Activated T-helper 1 cell treated with anti-CD3 and anti-CD28 coated beads, Interleukin-12 subunit alpha, Interleukin-12 subunit beta, Interleukin-2, Interleukin-4 antibody, amounts not matched to agents 30 ng/mL and 10 ng/mL and 1 ng/mL, durations not matched to agents 14 hours and 24 hours and 36 hours (primary cell): ENCODE data around the gene KIAA1549. TPM values are rescaled to one million over a fixed set of nuclear protein-coding genes. Genes with fewer than 3 reads are reported as not detected.
A peak's percentile ranks its signal among the peaks of the same experiment; 100 is the strongest.

ENCODE experiments used
- DNase-seq: peaks from one replicate; pipeline ENCODE4 v3.0.0; 2021; ENCODE audit warnings: low spot score
- H3K27ac Mint-ChIP-seq: one replicate; pipeline ENCODE4 v1.8.0; 2021; ENCODE audit warnings: mild to moderate bottlenecking, mixed read lengths
- H3K27me3 Mint-ChIP-seq: one replicate; pipeline ENCODE4 v1.8.0; 2022; ENCODE audit warnings: mild to moderate bottlenecking, moderate library complexity, mixed read lengths; ENCODE audit not compliant: insufficient read depth
- H3K36me3 Mint-ChIP-seq: one replicate; pipeline ENCODE4 v1.8.0; 2021; ENCODE audit warnings: low read depth, mixed read lengths
- H3K4me1 Mint-ChIP-seq: one replicate; pipeline ENCODE4 v1.8.0; 2021; ENCODE audit warnings: low read depth, mixed read lengths
- H3K4me3 Mint-ChIP-seq: one replicate; pipeline ENCODE4 v1.8.0; 2021; ENCODE audit warnings: mild to moderate bottlenecking, moderate library complexity, mixed read lengths
- H3K9me3 Mint-ChIP-seq: one replicate; pipeline ENCODE4 v1.8.0; 2021; ENCODE audit warnings: mixed read lengths
- intact Hi-C: fragments of 100-400 bp; cut with micrococcal nuclease; formaldehyde crosslinking; loops from one replicate; pipeline ENCODE4 v1.15.1; 2024
- total RNA-seq: library from RNA; stranded (reverse); gene quantifications from 2 replicates; pipeline ENCODE4 v1.2.3, GENCODE V29; 2022

Gene KIAA1549
- total RNA-seq, 1 donor from 2014 or later = 0.75 TPM

DNA sequence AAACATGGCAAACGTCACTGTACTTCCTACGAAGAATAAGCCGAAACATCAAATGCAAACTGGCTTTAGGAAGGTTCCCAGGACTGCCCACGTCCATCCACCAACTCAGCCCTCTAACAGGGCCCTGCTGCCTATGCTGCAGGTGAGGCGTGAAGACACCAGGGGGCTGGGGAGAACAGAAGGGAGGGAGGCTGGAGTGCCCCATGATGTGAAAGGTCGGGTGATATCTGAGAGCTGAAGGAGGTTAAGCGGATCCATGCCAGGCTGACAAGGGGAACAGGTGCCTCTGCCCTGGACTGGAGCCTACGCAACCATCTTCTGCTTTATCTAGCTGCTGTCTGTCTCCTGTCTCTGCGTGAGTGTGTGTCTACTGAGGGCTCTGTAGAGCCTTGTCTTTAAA lies 143.0 kb downstream of the KIAA1549 start:
- Mint-ChIP-seq H3K4me3 (no peak overlapping the region), H3K9me3 (no peaks in the 10 kb centered on the region), H3K36me3 (peaks cover 5% of the 10 kb centered on the region), H3K27ac (no peak overlapping the region), H3K4me1 (peaks cover 15% of the 10 kb centered on the region), H3K27me3 (peaks cover 13% of the 10 kb centered on the region)
- DNase-seq = no peak
- intact Hi-C loops = no loop called here

- DNase-seq = no peak
Measured at GRCh38 chr7:138837627-138838026, 143.6 kb downstream of the KIAA1549 start.

GRCh38 chr7:138835087-138835486 lies 146.1 kb downstream of the KIAA1549 start:
- Mint-ChIP-seq H3K36me3 (peaks cover 5% of the 10 kb centered on the region), H3K27me3 (peaks cover 19% of the 10 kb centered on the region), H3K4me3 (no peak overlapping the region), H3K27ac (no peak overlapping the region), H3K9me3 (no peaks in the 10 kb centered on the region), H3K4me1 (peaks cover 15% of the 10 kb centered on the region)
- intact Hi-C loops = no loop called here
- DNase-seq = no peak

More at GRCh38 chr7:138837627-138838026, 143.6 kb downstream of the KIAA1549 start:
- H3K36me3 Mint-ChIP-seq = peaks cover 5% of the 10 kb centered on the region
- no peaks in the 10 kb centered on the region for H3K9me3 Mint-ChIP-seq
- intact Hi-C loops = no loop called here
- peaks cover 16% of the 10 kb centered on the region for H3K27me3 Mint-ChIP-seq
- no peak overlapping the region for H3K27ac Mint-ChIP-seq
- peaks cover 15% of the 10 kb centered on the region for H3K4me1 Mint-ChIP-seq
- H3K4me3 Mint-ChIP-seq = no peak overlapping the region

- Mint-ChIP-seq H3K27ac (no peak overlapping the region), H3K27me3 (peaks cover 18% of the 10 kb centered on the region), H3K9me3 (no peaks in the 10 kb centered on the region), H3K36me3 (peaks cover 5% of the 10 kb centered on the region), H3K4me3 (no peak overlapping the region), H3K4me1 (peaks cover 15% of the 10 kb centered on the region)
- no peak for DNase-seq
- intact Hi-C loops = no loop called here
Measured at GRCh38 chr7:138834583-138834982, 146.6 kb downstream of the KIAA1549 start.

GRCh38 chr7:138833596-138833995 lies 147.6 kb downstream of the KIAA1549 start:
- Mint-ChIP-seq H3K27ac (no peak overlapping the region), H3K9me3 (no peaks in the 10 kb centered on the region), H3K27me3 (peaks cover 17% of the 10 kb centered on the region), H3K4me3 (no peak overlapping the region), H3K36me3 (peaks cover 5% of the 10 kb centered on the region), H3K4me1 (peaks cover 15% of the 10 kb centered on the region)
- intact Hi-C loops = no loop called here
- no peak for DNase-seq

GRCh38 chr7:138832966-138833365 lies 148.2 kb downstream of the KIAA1549 start:
- intact Hi-C loops = no loop called here
- Mint-ChIP-seq H3K27ac (no peak overlapping the region), H3K4me1 (peaks cover 15% of the 10 kb centered on the region), H3K27me3 (peaks cover 18% of the 10 kb centered on the region), H3K9me3 (no peaks in the 10 kb centered on the region), H3K4me3 (no peak overlapping the region), H3K36me3 (peaks cover 5% of the 10 kb centered on the region)
- no peak for DNase-seq

- Mint-ChIP-seq H3K4me1 (peaks cover 19% of the 10 kb centered on the region), H3K27me3 (peaks cover 16% of the 10 kb centered on the region)
Measured at GRCh38 chr7:138829335-138829734, 151.9 kb downstream of the KIAA1549 start.

GRCh38 chr7:138828302-138828701 lies 152.9 kb downstream of the KIAA1549 start:
- Mint-ChIP-seq H3K27ac (no peak overlapping the region), H3K4me3 (no peak overlapping the region), H3K27me3 (peaks cover 16% of the 10 kb centered on the region), H3K4me1 (peaks cover 9% of the 10 kb centered on the region), H3K9me3 (no peaks in the 10 kb centered on the region), H3K36me3 (no peaks in the 10 kb centered on the region)
- intact Hi-C loops = no loop called here
- DNase-seq = no peak

More at GRCh38 chr7:138829335-138829734, 151.9 kb downstream of the KIAA1549 start:
- no peak for DNase-seq
- H3K9me3 Mint-ChIP-seq = no peaks in the 10 kb centered on the region
- H3K4me3 Mint-ChIP-seq = no peak overlapping the region
- intact Hi-C loops = no loop called here
- no peak overlapping the region for H3K27ac Mint-ChIP-seq
- H3K36me3 Mint-ChIP-seq = peaks cover under 1% of the 10 kb centered on the region

- H3K27me3 Mint-ChIP-seq = peaks cover 5% of the 10 kb centered on the region
- intact Hi-C loops = no loop called here
- no peaks in the 10 kb centered on the region for H3K36me3 Mint-ChIP-seq
- no peaks in the 10 kb centered on the region for H3K9me3 Mint-ChIP-seq
- peaks cover 9% of the 10 kb centered on the region for H3K4me1 Mint-ChIP-seq
- no peak overlapping the region for H3K27ac Mint-ChIP-seq
- DNase-seq = no peak
- no peak overlapping the region for H3K4me3 Mint-ChIP-seq
Measured at GRCh38 chr7:138825049-138825721, 156.0 kb downstream of the KIAA1549 start.

- intact Hi-C loops = no loop called here
- Mint-ChIP-seq H3K36me3 (no peaks in the 10 kb centered on the region), H3K27me3 (peaks cover 3% of the 10 kb centered on the region), H3K4me1 (peaks cover 9% of the 10 kb centered on the region), H3K9me3 (no peaks in the 10 kb centered on the region), H3K4me3 (no peak overlapping the region), H3K27ac (no peak overlapping the region)
- no peak for DNase-seq
Measured at GRCh38 chr7:138822867-138823535, 158.2 kb downstream of the KIAA1549 start.

GRCh38 chr7:138821912-138822311 lies 159.3 kb downstream of the KIAA1549 start:
- Mint-ChIP-seq H3K27me3 (no peaks in the 10 kb centered on the region), H3K36me3 (peaks cover under 1% of the 10 kb centered on the region), H3K4me3 (no peak overlapping the region), H3K27ac (no peak overlapping the region), H3K9me3 (peaks cover under 1% of the 10 kb centered on the region), H3K4me1 (peaks cover 11% of the 10 kb centered on the region)
- no peak for DNase-seq
- intact Hi-C loops = no loop called here

DNA sequence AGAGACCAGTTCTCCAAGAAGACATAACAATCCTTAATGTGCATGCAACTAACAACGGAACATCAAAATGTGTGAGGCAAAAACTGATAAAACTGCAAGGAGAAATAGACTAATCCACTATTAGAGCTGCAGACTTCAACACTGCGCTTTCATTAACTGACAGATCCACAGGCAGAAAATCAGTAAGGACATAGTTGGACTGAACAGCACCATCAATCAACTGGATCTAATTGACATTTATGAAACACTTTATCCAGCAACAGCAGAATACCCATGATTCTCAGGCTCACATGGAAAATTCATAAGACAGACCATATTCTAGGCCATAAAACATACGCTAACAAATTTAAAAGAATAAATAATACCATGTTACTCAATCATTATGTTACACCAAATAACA lies 161.6 kb downstream of the KIAA1549 start:
- no peaks in the 10 kb centered on the region for H3K27me3 Mint-ChIP-seq
- no peak overlapping the region for H3K27ac Mint-ChIP-seq
- no peak overlapping the region for H3K4me3 Mint-ChIP-seq
- intact Hi-C loops = no loop called here
- peaks cover 22% of the 10 kb centered on the region for H3K4me1 Mint-ChIP-seq
- no peak for DNase-seq
- peaks cover 4% of the 10 kb centered on the region for H3K36me3 Mint-ChIP-seq
- peaks cover 3% of the 10 kb centered on the region for H3K9me3 Mint-ChIP-seq

DNA sequence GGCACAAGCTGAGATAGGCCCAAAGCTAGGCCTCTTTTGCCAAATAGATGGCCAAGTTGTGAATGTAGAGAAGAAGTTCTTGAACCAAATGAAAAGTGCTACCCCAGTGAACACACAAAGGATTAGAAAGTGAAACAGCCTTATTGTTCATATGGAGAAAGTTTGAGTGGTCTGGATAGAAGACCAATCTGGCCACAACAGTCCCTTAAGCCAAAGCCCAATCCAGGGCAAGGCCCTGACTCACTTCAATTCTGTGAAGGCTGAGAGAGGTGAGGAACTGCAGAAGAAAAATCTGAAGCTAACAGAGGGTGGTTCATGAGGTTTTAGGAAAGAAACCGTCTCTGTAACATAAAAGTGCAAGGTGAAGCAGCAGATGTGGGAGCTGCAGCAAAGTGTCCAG lies 164.5 kb downstream of the KIAA1549 start:
- H3K27ac Mint-ChIP-seq = peak overlapping the region; percentile 16
- H3K9me3 Mint-ChIP-seq = peaks cover 3% of the 10 kb centered on the region
- peaks cover 33% of the 10 kb centered on the region for H3K4me1 Mint-ChIP-seq
- DNase-seq = no peak
- H3K4me3 Mint-ChIP-seq = no peak overlapping the region
- intact Hi-C loops = no loop called here
- H3K36me3 Mint-ChIP-seq = peaks cover 4% of the 10 kb centered on the region
- no peaks in the 10 kb centered on the region for H3K27me3 Mint-ChIP-seq
